NCI-H510A treated with DMSO at 0.1 percent for 48 hours (cell line): Measurements from ENCODE around the gene RHOA.
"Not testable (repeated sequence)": the region's sequence is repeated elsewhere in the genome, so short reads cannot be mapped to it uniquely, and the experiment has no call there.

Experiments
- DNase-seq: peaks from one replicate; lab custom pipeline; 2025; lab: John Stamatoyannopoulos, UW

The RHOA gene

GRCh38 chr3:49411535-49411967, 225 bp downstream of the RHOA start:
- no peak for DNase-seq

GRCh38 chr3:49410846-49411534, 786 bp downstream of the RHOA start:
- DNase-seq, result no peak

- no peak for DNase-seq
Measured at GRCh38 chr3:49410066-49410845, 1.5 kb downstream of the RHOA start.

GRCh38 chr3:49406571-49407565, 4.9 kb downstream of the RHOA start:
- no peak for DNase-seq

GRCh38 chr3:49405570-49405969, 6.2 kb downstream of the RHOA start:
- DNase-seq, result not testable (repeated sequence)

- DNase-seq, result no peak
Measured at GRCh38 chr3:49403891-49404290, 7.9 kb downstream of the RHOA start.

- DNase-seq, result no peak
Measured at GRCh38 chr3:49401766-49402165, 10.0 kb downstream of the RHOA start.

GRCh38 chr3:49399461-49399860, 12.3 kb downstream of the RHOA start:
- DNase-seq, result no peak

GRCh38 chr3:49397470-49397869, 14.3 kb downstream of the RHOA start:
- DNase-seq, result no peak

GRCh38 chr3:49391310-49391709, 20.5 kb downstream of the RHOA start:
- not testable (repeated sequence) for DNase-seq

- DNase-seq, result no peak
Measured at GRCh38 chr3:49389297-49389696, 22.5 kb downstream of the RHOA start.

GRCh38 chr3:49388289-49388820, 23.4 kb downstream of the RHOA start:
- DNase-seq, result no peak

- no peak for DNase-seq
Measured at GRCh38 chr3:49387721-49388120, 24.1 kb downstream of the RHOA start.

GRCh38 chr3:49386056-49386756, 25.6 kb downstream of the RHOA start:
- no peak for DNase-seq

GRCh38 chr3:49385617-49386016, 26.2 kb downstream of the RHOA start:
- no peak for DNase-seq

- no peak for DNase-seq
Measured at GRCh38 chr3:49383387-49383786, 28.4 kb downstream of the RHOA start.

- no peak for DNase-seq
Measured at GRCh38 chr3:49378249-49378895, 33.4 kb downstream of the RHOA start.

- DNase-seq, result no peak
Measured at GRCh38 chr3:49377483-49377882, 34.3 kb downstream of the RHOA start.

GRCh38 chr3:49371946-49372345, 39.8 kb downstream of the RHOA start:
- DNase-seq, result no peak

- DNase-seq, result no peak
Measured at GRCh38 chr3:49370585-49371290, 41.0 kb downstream of the RHOA start.
